ENCODE data around the gene OR51B5. TPM values are rescaled to one million over a fixed set of nuclear protein-coding genes. Genes with fewer than 3 reads are reported as not detected.

Gene OR51B5, protein sequence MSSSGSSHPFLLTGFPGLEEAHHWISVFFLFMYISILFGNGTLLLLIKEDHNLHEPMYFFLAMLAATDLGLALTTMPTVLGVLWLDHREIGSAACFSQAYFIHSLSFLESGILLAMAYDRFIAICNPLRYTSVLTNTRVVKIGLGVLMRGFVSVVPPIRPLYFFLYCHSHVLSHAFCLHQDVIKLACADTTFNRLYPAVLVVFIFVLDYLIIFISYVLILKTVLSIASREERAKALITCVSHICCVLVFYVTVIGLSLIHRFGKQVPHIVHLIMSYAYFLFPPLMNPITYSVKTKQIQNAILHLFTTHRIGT
- 0.29 TPM in 1 of 2 replicates, not detected in the other for total RNA-seq

DNA sequence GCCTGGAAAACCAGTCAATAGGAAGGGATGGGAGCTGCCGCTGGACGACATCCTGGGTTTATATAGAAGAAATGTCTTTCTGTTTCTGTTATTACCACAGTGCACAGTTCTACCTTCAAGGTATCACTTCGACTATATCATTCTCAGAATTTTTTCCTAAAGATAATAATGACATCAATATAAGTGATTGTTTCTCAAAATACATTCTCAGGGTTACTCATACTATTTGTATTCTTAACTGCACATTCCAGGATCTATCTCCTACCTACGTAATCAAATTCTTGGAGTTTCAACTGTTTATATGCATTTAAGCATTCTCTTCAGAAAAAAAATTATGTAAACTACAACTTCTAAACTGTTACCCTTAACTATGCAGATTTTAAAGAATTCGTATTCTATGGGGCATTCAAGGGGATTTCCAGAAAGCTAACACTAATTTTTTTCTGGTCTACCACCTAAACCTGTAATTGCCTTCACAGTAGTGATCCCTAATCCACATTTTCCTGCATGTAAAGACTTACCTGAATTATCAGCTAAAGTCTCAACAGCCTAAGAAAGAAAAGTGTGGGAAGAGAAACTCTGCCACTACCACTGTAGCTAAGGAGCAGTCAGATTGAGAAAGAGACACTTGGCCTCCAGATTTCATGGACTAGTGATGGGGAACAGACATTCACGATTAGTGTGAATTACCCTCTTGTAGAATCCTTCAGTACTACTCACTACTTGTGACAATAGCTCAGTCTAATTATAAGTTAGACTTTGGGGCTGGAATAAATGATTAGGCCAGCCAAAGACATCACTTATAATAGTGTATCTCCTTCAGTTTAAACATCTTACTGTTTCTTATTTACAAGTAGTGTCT, at the start of gene OR51B5:
TSS of gene OR51B5 (minus strand) at position 51 of the 862 bp plus-strand sequence. CDS start at position 51, 0 bp downstream.

DNA sequence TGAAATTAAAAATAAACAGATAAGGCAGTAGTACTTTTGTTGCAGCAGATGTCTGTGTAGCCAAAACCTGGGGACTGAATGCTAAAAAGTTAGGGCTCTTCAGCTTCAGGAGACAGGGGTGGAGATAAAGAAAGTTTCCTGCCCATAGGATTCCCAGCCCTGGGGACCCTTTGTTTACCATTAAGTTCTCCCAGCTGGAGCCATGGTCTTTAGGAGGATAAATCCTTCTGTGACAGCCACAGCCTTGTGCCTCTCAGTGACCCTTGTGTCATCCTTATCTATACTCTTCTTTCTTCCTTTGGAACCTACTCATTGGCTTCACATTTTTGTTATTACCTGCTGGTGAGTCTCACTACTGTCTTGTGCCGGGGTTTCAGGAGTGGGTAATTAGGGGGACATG, 40.3 kb upstream of the OR51B5 start, which contains the start of gene OR51M1:
TSS of gene OR51M1 (plus strand) at position 237 of the 400 bp plus-strand sequence. CDS start 5,587 bp downstream, outside the sequence.

DNA sequence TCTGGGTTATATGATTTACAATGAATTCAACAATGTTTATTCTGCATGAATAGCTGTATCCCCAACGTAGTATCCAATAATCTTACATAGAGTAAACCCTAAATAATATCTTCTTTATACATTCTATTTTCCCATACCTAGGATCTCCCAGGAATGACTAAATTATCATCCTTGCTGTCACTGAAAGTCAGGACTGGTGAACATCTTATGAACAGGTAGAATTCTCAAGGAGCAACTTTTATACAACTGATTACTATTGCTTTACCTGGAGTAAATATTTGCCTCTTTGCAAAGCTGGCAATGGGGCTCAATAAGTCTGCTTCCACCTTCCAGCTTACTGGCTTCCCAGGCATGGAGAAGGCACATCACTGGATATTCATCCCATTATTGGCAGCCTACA, 7.9 kb upstream of the OR51B5 start, which contains the start of gene OR51B6:
TSS of gene OR51B6 (plus strand) at position 301 of the 400 bp plus-strand sequence. CDS start at position 301, 0 bp downstream.

DNA sequence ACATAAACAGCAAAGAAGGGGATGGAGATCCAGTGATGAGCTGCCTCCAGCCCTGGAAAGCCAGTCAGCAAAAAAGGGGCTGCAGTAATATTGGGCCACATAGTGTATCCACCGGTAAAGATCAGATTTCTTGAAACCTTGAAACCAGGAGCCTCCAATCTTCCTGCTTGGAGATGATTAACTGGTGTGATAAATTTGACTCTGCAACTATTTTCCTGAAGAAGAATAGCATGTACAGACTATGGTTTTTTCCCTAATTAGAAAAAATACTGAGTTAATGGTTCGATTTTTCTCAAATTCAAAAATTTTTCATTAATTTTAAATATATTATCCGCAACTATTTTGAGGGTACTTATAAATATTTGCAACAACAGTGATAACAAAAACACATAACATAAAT, 19.1 kb downstream of the OR51B5 start, which contains the start of gene OR51B2:
TSS of gene OR51B2 (minus strand) at position 101 of the 400 bp plus-strand sequence. CDS start at position 101, 0 bp downstream.

DNA sequence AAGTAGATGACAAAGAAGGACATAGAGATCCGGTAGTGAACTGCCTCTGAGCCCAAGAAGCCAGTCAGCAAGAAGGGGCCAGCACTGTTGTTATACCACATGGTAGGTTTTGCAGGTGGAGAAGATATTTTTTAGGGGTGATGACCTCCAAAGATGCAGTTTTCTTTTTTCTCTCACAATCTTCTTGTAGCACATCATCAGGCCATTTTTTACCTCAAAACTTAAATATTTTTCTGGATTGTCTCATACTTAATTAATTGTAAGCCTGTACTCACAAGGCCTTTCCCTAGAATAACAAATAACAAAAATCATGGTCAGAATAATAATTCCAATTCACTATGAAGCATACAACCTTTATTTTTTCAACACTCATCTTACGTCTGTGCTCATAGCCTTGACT, 41.5 kb downstream of the OR51B5 start, which contains the start of gene OR51B4:
TSS of gene OR51B4 (minus strand) at position 101 of the 400 bp plus-strand sequence. CDS start at position 101, 0 bp downstream.

Other genes with a start within 250 kb of the OR51B5 start
- not detected in 2 replicates for gene OR52A5, start 205.2 kb downstream of the OR51B5 start, total RNA-seq
- not detected in 2 replicates for gene OR52A1, start 188.8 kb downstream of the OR51B5 start, total RNA-seq
- gene OR51V1, start 142.8 kb downstream of the OR51B5 start, total RNA-seq: not detected in 2 replicates
- gene HBB, start 116.5 kb downstream of the OR51B5 start, total RNA-seq: not detected in 2 replicates
- gene HBD, start 109.0 kb downstream of the OR51B5 start, total RNA-seq: 0.83 and 1.0 TPM in 2 replicates
- gene HBG1, start 93.7 kb downstream of the OR51B5 start, total RNA-seq: not detected in 2 replicates
- gene HBG2, start 88.7 kb downstream of the OR51B5 start, total RNA-seq: not detected in 2 replicates
- 0.29 and 0.33 TPM in 2 replicates for gene HBE1, start 73.6 kb downstream of the OR51B5 start, total RNA-seq
- gene OR51B4, start 41.6 kb downstream of the OR51B5 start, total RNA-seq: not detected in 2 replicates
- not detected in 2 replicates for gene OR51B2, start 19.2 kb downstream of the OR51B5 start, total RNA-seq
- not detected in 2 replicates for gene OR51B6, start 8.0 kb upstream of the OR51B5 start, total RNA-seq
- not detected in 2 replicates for gene OR51M1, start 40.3 kb upstream of the OR51B5 start, total RNA-seq
- gene OR51Q1, start 78.6 kb upstream of the OR51B5 start, total RNA-seq: not detected in 2 replicates
- gene OR51I1, start 98.0 kb upstream of the OR51B5 start, total RNA-seq: not detected in 2 replicates
- gene OR51I2, start 105.8 kb upstream of the OR51B5 start, total RNA-seq: not detected in 2 replicates
- gene OR52D1, start 145.2 kb upstream of the OR51B5 start, total RNA-seq: not detected in 2 replicates
- 0.15 and 0.17 TPM in 2 replicates for gene UBQLN3, start 166.4 kb upstream of the OR51B5 start, total RNA-seq
- gene UBQLNL, start 173.2 kb upstream of the OR51B5 start, total RNA-seq: 0.15 and 0.17 TPM in 2 replicates
- gene OR52H1, start 205.0 kb upstream of the OR51B5 start, total RNA-seq: 0.17 and 0.73 TPM in 2 replicates
- gene OR52B6, start 237.4 kb upstream of the OR51B5 start, total RNA-seq: not detected in 2 replicates

Data from smooth muscle cell of trachea (primary cell).